Lung (tissue), 12 donors: ENCODE results near the gene HMX1. TPM values are rescaled to one million over a fixed set of nuclear protein-coding genes. Genes with fewer than 3 reads are reported as not detected.

Source experiments
- ATAC-seq: fragments of 200-7000 bp; cut with Tn5 transposase; one replicate; pipeline ENCODE4 v1.9.1; 2020; ENCODE audit warnings: moderate number of reproducible peaks; ENCODE audit not compliant: insufficient read depth, low FRiP score
- DNase-seq, 3 donors: peaks; one replicate each; pipeline ENCODE4 v3.0.0-alpha.2; 2013 to 2017
- H3K27ac ChIP-seq, 2 donors: one replicate each; pipeline ENCODE4 v1.5.1; 2013; ENCODE audit warnings: mild to moderate bottlenecking in 2 of 2, moderate library complexity in 2 of 2, control low read depth in 1 of 2, inconsistent platforms in 1 of 2, low read depth in 1 of 2, low read length in 1 of 2
- H3K27me3 ChIP-seq, 3 donors: one replicate each; pipeline ENCODE4 v1.5.1; 2013; ENCODE audit warnings: low read length in 2 of 3; ENCODE audit not compliant: control insufficient read depth in 3 of 3, insufficient read depth in 3 of 3
- H3K36me3 ChIP-seq, 4 donors: one replicate each; pipeline ENCODE4 v1.5.1; 2013; ENCODE audit warnings: low read length in 4 of 4, mild to moderate bottlenecking in 1 of 4, moderate library complexity in 1 of 4; ENCODE audit not compliant: control insufficient read depth in 4 of 4, insufficient read depth in 4 of 4
- H3K4me1 ChIP-seq, 5 donors: one replicate each; pipeline ENCODE4 v1.5.1; 2013; ENCODE audit warnings: low read length in 5 of 5, mild to moderate bottlenecking in 2 of 5, moderate library complexity in 1 of 5; ENCODE audit not compliant: control insufficient read depth in 5 of 5, insufficient read depth in 5 of 5
- H3K4me3 ChIP-seq: one replicate; pipeline ENCODE4 v1.5.1; 2013; ENCODE audit warnings: mild to moderate bottlenecking, control low read depth, moderate library complexity
- H3K9ac ChIP-seq, 2 donors: one replicate each; pipeline ENCODE4 v1.5.1; 2013; ENCODE audit warnings: low read length in 2 of 2, control low read depth in 1 of 2; ENCODE audit not compliant: insufficient read depth in 1 of 2
- H3K9me3 ChIP-seq, 4 donors: one replicate each; pipeline ENCODE4 v1.5.1; 2013; ENCODE audit warnings: low read length in 3 of 4, mild to moderate bottlenecking in 1 of 4, moderate library complexity in 1 of 4; ENCODE audit not compliant: control insufficient read depth in 4 of 4, insufficient read depth in 3 of 4
- CTCF ChIP-seq: IDR thresholded peaks from 2 replicates; pipeline ENCODE4 v1.5.1; 2012; ENCODE audit warnings: mild to moderate bottlenecking; ENCODE audit errors: control extremely low read depth, extremely low read depth
- WGBS, 2 donors: extraction: QIAGEN DNeasy Blood & Tissue Kit; methylation state at CpG; one replicate each; pipeline ENCODE4 v1.1.7; 2013; 5-methylcytosine and 5-hydroxymethylcytosine counted together
- polyA plus RNA-seq, 2 donors: library from polyadenylated mRNA; stranded (reverse); fragments of 200-250 nt; gene quantifications; one replicate each; pipeline ENCODE4 v1.2.1, GENCODE V29; 2013
- total RNA-seq, 2 donors: library from RNA; depleted of rRNA in 1 of 2; stranded (reverse); fragments of >200 nt in 1 of 2; gene quantifications; one replicate each; pipeline ENCODE4 v1.2.1, GENCODE V29; 2014 to 2021
- donor health status: control.
- donor health status: control.
- donor health status: Bipolar disorder and iron deficiency.
- donor health status: healthy.
- donor health status: DM: yes; HTN: yes; CAD: no.

The HMX1 gene
- total and polyA plus RNA-seq, 4 donors: not detected

GRCh38 chr4:8898419-8898818, 26.8 kb upstream of the HMX1 start:
- no peak for TF ChIP-seq CTCF
- peaks cover 20 to 38% (median 28%) of the 10 kb centered on the region in 3 donors for H3K27me3 ChIP-seq

GRCh38 chr4:8897251-8898167, 25.9 kb upstream of the HMX1 start:
- no peak overlapping the region for H3K27ac ChIP-seq
- peaks cover 28 to 42% (median 29%) of the 10 kb centered on the region in 3 donors for H3K27me3 ChIP-seq
- no peaks in the 10 kb centered on the region for H3K4me1 ChIP-seq
- peaks cover 0 to 29% (median 13%) of the 10 kb centered on the region in 4 donors for H3K9me3 ChIP-seq
- H3K4me3 ChIP-seq: no peak overlapping the region
- 35 to 47% methylated on average over 15 of the region's 15 CpGs for WGBS, 2 donors
- DNase-seq (no peak), ATAC-seq (no peak)
- H3K9ac ChIP-seq: no peak overlapping the region
- no peak for TF ChIP-seq CTCF
- no peaks in the 10 kb centered on the region for H3K36me3 ChIP-seq

More at GRCh38 chr4:8898419-8898818, 26.8 kb upstream of the HMX1 start:
- no peak overlapping the region for H3K27ac ChIP-seq
- DNase-seq (no peak), ATAC-seq (no peak)
- H3K4me3 ChIP-seq: no peak overlapping the region
- whole genome bisulfite sequencing, 2 donors: 54 to 59% methylated on average over 10 of the region's 10 CpGs
- peaks cover 0 to 33% (median 13%) of the 10 kb centered on the region in 4 donors for H3K9me3 ChIP-seq
- H3K4me1 ChIP-seq: no peaks in the 10 kb centered on the region
- H3K36me3 ChIP-seq: no peaks in the 10 kb centered on the region
- no peak overlapping the region for H3K9ac ChIP-seq

GRCh38 chr4:8896506-8896905, 24.9 kb upstream of the HMX1 start:
- Histone ChIP-seq H3K36me3 (no peaks in the 10 kb centered on the region), H3K4me3 (no peak overlapping the region), H3K4me1 (no peaks in the 10 kb centered on the region), H3K9me3 (peaks cover 0 to 25% (median 7%) of the 10 kb centered on the region in 4 donors), H3K27me3 (peaks cover 33 to 50% (median 36%) of the 10 kb centered on the region in 3 donors), H3K9ac (no peak overlapping the region), H3K27ac (no peak overlapping the region)
- DNase-seq (no peak), ATAC-seq (no peak)
- no peak for TF ChIP-seq CTCF
- 49 to 50% methylated on average over 5 of the region's 5 CpGs for WGBS, 2 donors
